ENCODE measurements around the gene ATP8A2. TPM values are rescaled to one million over a fixed set of nuclear protein-coding genes. Genes with fewer than 3 reads are reported as not detected.

Gene ATP8A2
- total RNA-seq, 1 donor: 0.72 TPM

DNA sequence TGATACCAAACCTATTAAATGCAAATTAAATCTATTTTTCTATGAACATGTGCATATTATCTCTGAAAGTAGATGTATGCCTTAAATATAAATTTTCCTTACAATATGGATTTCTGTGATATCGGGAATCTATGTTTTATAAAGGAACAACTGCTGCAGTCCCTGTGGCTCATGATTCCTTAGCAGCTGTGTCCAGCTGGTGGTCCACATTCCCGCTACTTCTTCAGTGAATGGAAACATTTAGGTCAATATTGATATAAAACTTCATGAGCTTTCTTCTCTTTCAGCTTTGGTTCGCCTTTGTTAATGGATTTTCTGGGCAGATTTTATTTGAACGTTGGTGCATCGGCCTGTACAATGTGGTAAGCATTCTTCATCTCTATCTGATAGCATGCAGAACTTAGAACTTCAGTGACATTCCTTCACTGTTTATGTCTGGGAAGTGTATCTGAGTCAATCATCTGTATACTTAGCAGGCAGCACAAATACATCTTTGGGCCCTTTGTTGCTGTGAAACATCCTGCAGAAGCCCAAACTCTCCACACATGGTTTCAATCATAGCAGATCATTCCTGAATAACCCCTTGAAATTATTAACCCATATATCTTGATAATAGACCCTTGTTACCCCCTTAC lies 456.2 kb downstream of the ATP8A2 start:
- no peak for DNase-seq (ENCODE audit: insufficient read length, low spot score, missing footprints)
- no peak overlapping the region for H3K4me3 ChIP-seq (ENCODE audit: insufficient read depth, low read length)
- no peaks in the 10 kb centered on the region for H4K20me1 ChIP-seq (ENCODE audit: insufficient read depth, low read length)
- TF ChIP-seq, protein P1, sequence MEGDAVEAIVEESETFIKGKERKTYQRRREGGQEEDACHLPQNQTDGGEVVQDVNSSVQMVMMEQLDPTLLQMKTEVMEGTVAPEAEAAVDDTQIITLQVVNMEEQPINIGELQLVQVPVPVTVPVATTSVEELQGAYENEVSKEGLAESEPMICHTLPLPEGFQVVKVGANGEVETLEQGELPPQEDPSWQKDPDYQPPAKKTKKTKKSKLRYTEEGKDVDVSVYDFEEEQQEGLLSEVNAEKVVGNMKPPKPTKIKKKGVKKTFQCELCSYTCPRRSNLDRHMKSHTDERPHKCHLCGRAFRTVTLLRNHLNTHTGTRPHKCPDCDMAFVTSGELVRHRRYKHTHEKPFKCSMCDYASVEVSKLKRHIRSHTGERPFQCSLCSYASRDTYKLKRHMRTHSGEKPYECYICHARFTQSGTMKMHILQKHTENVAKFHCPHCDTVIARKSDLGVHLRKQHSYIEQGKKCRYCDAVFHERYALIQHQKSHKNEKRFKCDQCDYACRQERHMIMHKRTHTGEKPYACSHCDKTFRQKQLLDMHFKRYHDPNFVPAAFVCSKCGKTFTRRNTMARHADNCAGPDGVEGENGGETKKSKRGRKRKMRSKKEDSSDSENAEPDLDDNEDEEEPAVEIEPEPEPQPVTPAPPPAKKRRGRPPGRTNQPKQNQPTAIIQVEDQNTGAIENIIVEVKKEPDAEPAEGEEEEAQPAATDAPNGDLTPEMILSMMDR (IDR thresholded peaks at IDR 0.05; ENCODE audit: extremely low read depth, low read depth, low read length): no peak
- no peaks in the 10 kb centered on the region for H3K27me3 ChIP-seq (ENCODE audit: insufficient read depth, low read length)
- H2AFZ ChIP-seq (ENCODE audit: low read length): no peak overlapping the region
- H3K36me3 ChIP-seq (ENCODE audit: insufficient read depth, low read length): no peaks in the 10 kb centered on the region
- H3K4me1 ChIP-seq (ENCODE audit: insufficient read depth, low read length): no peaks in the 10 kb centered on the region
- no peaks in the 10 kb centered on the region for H3K79me2 ChIP-seq (ENCODE audit: insufficient read depth, low read length)
- no peak overlapping the region for H3K4me2 ChIP-seq (ENCODE audit: insufficient read depth, low read length)
- H3K27ac ChIP-seq (ENCODE audit: low read depth, low read length): no peak overlapping the region
- H3K9me3 ChIP-seq (ENCODE audit: low read depth, low read length): no peaks in the 10 kb centered on the region

DNA sequence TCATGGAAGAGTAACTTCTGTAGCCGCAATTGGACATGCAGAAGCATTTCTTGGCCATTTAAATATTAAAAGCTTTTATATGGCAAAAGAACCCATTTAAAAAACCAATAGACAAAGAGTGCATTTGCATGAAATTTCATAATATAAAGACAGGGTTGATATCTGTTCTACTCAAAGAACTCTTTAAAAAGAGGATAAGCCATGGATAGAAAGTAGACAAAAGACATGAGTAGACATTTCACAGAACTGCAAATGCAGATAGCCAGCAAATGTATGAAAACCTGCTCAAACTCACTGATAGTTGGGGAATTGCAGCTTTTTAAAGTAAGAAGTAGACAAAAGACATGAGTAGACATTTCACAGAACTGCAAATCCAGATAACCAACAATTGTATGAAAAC lies 462.0 kb downstream of the ATP8A2 start:
- Histone ChIP-seq H3K4me1 (ENCODE audit: insufficient read depth, low read length) (no peaks in the 10 kb centered on the region), H3K4me3 (ENCODE audit: insufficient read depth, low read length) (no peak overlapping the region), H2AFZ (ENCODE audit: low read length) (no peak overlapping the region), H3K27me3 (ENCODE audit: insufficient read depth, low read length) (no peaks in the 10 kb centered on the region), H3K9me3 (ENCODE audit: low read depth, low read length) (no peaks in the 10 kb centered on the region), H3K79me2 (ENCODE audit: insufficient read depth, low read length) (no peaks in the 10 kb centered on the region), H3K36me3 (ENCODE audit: insufficient read depth, low read length) (no peaks in the 10 kb centered on the region), H3K27ac (ENCODE audit: low read depth, low read length) (no peak overlapping the region), H4K20me1 (ENCODE audit: insufficient read depth, low read length) (no peaks in the 10 kb centered on the region), H3K4me2 (ENCODE audit: insufficient read depth, low read length) (no peak overlapping the region)
- TF ChIP-seq, protein P1 (IDR thresholded peaks at IDR 0.05; ENCODE audit: extremely low read depth, low read depth, low read length): no peak
- no peak for DNase-seq (ENCODE audit: insufficient read length, low spot score, missing footprints)

DNA sequence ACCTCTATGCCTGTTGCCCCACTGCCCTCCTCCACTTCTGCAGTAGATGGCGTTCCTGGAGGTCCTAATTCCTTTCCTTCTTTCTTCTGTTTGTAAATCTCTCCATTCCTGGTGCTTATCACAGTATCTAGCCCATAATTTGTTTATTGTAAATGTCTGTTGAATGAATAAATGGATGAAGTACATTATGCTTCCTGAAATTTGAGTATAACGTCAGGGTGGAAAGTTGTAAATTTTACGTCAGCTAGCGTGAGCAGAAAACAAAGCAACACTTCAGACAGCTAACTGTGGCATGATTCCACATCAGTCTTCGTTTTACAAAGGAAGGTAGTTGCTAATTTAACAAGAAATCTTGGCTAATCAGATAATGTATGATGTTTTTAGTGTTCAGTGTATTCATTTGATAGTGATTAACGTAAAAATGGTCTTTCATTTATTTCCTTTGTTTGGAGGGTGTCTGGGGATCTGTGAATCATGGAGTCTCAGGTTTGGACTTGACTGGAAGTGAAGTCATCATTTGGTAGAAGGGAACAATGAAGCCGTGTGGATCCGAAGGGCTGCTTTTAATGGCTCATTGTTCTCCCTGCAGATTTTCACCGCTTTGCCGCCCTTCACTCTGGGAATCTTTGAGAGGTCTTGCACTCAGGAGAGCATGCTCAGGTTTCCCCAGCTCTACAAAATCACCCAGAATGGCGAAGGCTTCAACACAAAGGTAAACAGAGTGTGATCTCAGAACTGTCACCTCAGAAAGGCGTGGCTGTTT lies 465.0 kb downstream of the ATP8A2 start:
- H3K9me3 ChIP-seq (ENCODE audit: low read depth, low read length): no peaks in the 10 kb centered on the region
- TF ChIP-seq, protein P1 (IDR thresholded peaks at IDR 0.05; ENCODE audit: extremely low read depth, low read depth, low read length): no peak

DNA sequence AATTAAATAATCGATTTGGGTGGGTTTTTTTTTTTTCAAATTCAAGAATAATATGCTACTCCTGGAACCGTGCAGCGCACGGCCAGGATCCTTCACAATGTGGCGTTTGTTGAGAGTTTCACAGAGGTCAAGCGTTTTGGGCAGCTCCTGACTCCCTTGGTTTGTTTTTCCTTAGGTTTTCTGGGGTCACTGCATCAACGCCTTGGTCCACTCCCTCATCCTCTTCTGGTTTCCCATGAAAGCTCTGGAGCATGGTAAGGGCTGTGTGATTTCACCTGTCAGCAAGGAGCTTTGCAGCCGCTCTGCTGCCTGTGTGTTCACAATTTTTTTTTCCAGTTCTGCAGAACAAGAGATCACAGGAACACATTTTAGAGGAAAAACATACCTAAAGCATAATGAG lies 467.6 kb downstream of the ATP8A2 start:
- H3K4me2 ChIP-seq (ENCODE audit: insufficient read depth, low read length): no peak overlapping the region
- no peaks in the 10 kb centered on the region for H3K79me2 ChIP-seq (ENCODE audit: insufficient read depth, low read length)
- H4K20me1 ChIP-seq (ENCODE audit: insufficient read depth, low read length): no peaks in the 10 kb centered on the region
- no peaks in the 10 kb centered on the region for H3K36me3 ChIP-seq (ENCODE audit: insufficient read depth, low read length)
- TF ChIP-seq, protein P1 (IDR thresholded peaks at IDR 0.05; ENCODE audit: extremely low read depth, low read depth, low read length): no peak
- H2AFZ ChIP-seq (ENCODE audit: low read length): no peak overlapping the region
- H3K27me3 ChIP-seq (ENCODE audit: insufficient read depth, low read length): no peaks in the 10 kb centered on the region
- H3K27ac ChIP-seq (ENCODE audit: low read depth, low read length): no peak overlapping the region
- no peaks in the 10 kb centered on the region for H3K9me3 ChIP-seq (ENCODE audit: low read depth, low read length)
- H3K4me3 ChIP-seq (ENCODE audit: insufficient read depth, low read length): no peak overlapping the region
- no peak for DNase-seq (ENCODE audit: insufficient read length, low spot score, missing footprints)
- H3K4me1 ChIP-seq (ENCODE audit: insufficient read depth, low read length): no peaks in the 10 kb centered on the region

More for the DNA sequence above, 465.0 kb downstream of the ATP8A2 start:
- Histone ChIP-seq H3K36me3 (ENCODE audit: insufficient read depth, low read length) (no peaks in the 10 kb centered on the region), H3K4me2 (ENCODE audit: insufficient read depth, low read length) (no peak overlapping the region), H3K79me2 (ENCODE audit: insufficient read depth, low read length) (no peaks in the 10 kb centered on the region), H3K27ac (ENCODE audit: low read depth, low read length) (no peak overlapping the region), H3K4me3 (ENCODE audit: insufficient read depth, low read length) (no peak overlapping the region), H2AFZ (ENCODE audit: low read length) (no peak overlapping the region), H4K20me1 (ENCODE audit: insufficient read depth, low read length) (no peaks in the 10 kb centered on the region), H3K4me1 (ENCODE audit: insufficient read depth, low read length) (no peaks in the 10 kb centered on the region), H3K27me3 (ENCODE audit: insufficient read depth, low read length) (no peaks in the 10 kb centered on the region)
- DNase-seq (ENCODE audit: insufficient read length, low spot score, missing footprints): no peak

All from osteoblast (primary cell).